ENCODE data around the gene TADA2A.

- TF ChIP-seq GATA2 (IDR thresholded peaks at IDR 0.05; ENCODE audit: low read depth, low read length) (no peak), GATA3 (IDR thresholded peaks at IDR 0.05; ENCODE audit: low read depth, low read length) (no peak)
These were observed 18.6 kb downstream of the TADA2A start for GRCh38 chr17:37425268-37425667.
